ENCODE results near the gene TKT.
A peak's percentile ranks its signal among the peaks of the same experiment; 100 is the strongest.

Gene TKT

DNA sequence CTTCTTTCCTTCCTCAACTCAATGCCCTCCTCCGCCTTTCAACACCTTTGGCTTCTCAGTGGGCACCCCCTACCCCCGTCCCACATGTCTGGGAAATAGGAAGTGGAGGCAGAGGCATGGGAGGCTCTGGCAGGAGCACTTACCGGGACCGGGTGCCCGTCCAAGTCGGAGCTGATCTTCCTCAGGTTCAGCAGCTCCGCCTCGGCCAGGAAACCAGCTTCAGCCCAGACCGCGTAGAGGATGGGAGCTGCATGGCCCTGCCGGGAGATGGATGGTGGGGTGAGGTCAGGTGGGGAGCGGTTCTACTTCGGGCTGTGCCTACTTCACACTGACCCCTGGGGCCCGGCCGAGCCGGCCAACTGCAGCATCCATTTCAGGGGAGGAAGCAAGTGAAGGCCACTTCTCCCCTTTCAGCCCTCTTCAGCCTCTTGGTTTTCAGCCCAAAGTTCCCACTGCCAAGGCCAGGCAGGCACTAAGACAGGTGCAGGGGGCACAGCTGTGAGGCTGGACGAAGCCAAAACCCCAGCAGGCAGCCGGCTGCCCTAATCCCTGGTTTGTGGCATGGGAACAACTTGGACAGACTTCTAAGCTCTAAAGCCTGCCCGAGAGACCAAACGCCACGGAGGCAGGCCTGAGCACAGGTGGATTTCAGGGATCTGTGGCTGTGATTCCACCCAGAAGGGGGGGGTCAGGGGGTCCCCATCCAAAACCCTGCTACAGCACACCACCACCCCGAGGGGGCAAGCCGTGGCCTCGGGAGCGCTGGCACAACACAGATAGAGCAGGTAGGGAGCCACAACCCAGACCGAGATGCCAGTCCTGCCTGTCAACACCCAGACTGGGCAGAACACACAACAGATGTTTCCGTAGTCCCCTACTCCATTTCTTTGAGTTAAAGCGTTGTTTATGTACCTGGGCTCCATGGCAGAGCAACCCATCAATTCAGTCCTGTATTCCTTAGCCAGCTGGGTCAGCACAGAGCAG, 14.5 kb downstream of the TKT start:
- TF ChIP-seq, protein P1, sequence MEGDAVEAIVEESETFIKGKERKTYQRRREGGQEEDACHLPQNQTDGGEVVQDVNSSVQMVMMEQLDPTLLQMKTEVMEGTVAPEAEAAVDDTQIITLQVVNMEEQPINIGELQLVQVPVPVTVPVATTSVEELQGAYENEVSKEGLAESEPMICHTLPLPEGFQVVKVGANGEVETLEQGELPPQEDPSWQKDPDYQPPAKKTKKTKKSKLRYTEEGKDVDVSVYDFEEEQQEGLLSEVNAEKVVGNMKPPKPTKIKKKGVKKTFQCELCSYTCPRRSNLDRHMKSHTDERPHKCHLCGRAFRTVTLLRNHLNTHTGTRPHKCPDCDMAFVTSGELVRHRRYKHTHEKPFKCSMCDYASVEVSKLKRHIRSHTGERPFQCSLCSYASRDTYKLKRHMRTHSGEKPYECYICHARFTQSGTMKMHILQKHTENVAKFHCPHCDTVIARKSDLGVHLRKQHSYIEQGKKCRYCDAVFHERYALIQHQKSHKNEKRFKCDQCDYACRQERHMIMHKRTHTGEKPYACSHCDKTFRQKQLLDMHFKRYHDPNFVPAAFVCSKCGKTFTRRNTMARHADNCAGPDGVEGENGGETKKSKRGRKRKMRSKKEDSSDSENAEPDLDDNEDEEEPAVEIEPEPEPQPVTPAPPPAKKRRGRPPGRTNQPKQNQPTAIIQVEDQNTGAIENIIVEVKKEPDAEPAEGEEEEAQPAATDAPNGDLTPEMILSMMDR (IDR thresholded peaks at IDR 0.05; ENCODE audit: unreplicated experiment in 3 of 3): no peak
- no peak overlapping the region for H3K27ac Mint-ChIP-seq
- no peaks in the 10 kb centered on the region for H3K27me3 Mint-ChIP-seq (ENCODE audit: low read depth)
- H3K36me3 Mint-ChIP-seq (ENCODE audit: low read depth): peaks cover 30% of the 10 kb centered on the region
- no peak overlapping the region for H3K4me3 Mint-ChIP-seq
- no peaks in the 10 kb centered on the region for H3K9me3 Mint-ChIP-seq
- H3K4me1 Mint-ChIP-seq: peaks cover 43% of the 10 kb centered on the region

DNA sequence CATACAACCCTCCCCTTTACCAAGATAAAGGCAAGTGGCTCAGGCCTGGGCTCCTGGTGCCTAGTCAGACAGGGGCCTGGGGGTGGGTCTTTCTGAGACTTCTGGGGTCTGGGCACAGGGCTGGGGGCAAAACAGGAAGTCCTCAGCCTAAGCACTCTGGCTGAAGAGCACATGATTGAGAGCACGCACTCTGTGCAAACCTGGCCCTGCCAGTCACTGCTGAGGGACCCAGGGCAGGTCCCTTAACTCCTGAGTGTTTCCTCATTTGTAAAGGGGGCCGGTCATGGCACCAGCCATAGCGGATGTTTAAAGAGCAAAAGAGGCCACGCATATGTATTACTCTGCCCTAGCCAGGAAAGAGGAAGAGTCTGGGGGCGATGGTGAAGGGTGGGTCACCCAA, 16.0 kb downstream of the TKT start:
- H3K36me3 Mint-ChIP-seq (ENCODE audit: low read depth): peaks cover 29% of the 10 kb centered on the region
- TF ChIP-seq, protein P1 (IDR thresholded peaks at IDR 0.05; ENCODE audit: unreplicated experiment in 3 of 3): no peak

DNA sequence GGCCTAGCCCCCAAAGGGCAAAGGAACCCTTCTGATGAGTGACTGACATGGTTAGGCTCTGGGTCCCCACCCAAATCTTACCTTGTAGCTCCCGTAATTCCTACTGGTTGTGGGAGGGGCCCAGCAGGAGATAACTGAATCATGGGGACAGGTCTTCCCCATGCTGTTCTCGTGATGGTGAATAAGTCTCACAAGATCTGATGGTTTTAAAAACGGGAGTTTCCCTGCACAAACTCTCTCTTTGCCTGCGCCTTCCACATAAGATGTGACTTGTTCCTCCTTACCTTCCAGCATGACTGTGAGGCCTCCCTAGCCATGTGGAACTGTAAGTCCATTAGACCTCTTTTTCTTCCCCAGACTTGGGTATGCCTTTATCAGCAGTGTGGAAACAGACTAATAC, 16.9 kb downstream of the TKT start:
- peak overlapping the region; percentile 75 to 91 (median 80) for H3K27ac Mint-ChIP-seq
- TF ChIP-seq, protein P1 (IDR thresholded peaks at IDR 0.05; ENCODE audit: unreplicated experiment in 3 of 3): no peak
- H3K9me3 Mint-ChIP-seq: no peaks in the 10 kb centered on the region
- H3K27me3 Mint-ChIP-seq (ENCODE audit: low read depth): no peaks in the 10 kb centered on the region
- peaks cover 44% of the 10 kb centered on the region for H3K4me1 Mint-ChIP-seq
- H3K4me3 Mint-ChIP-seq: no peak overlapping the region
- peaks cover 34% of the 10 kb centered on the region for H3K36me3 Mint-ChIP-seq (ENCODE audit: low read depth)

More for the DNA sequence above, 16.0 kb downstream of the TKT start:
- no peaks in the 10 kb centered on the region for H3K27me3 Mint-ChIP-seq (ENCODE audit: low read depth)
- H3K9me3 Mint-ChIP-seq: no peaks in the 10 kb centered on the region
- H3K27ac Mint-ChIP-seq: peak overlapping the region; percentile 29 to 65 (median 32)
- no peak overlapping the region for H3K4me3 Mint-ChIP-seq
- H3K4me1 Mint-ChIP-seq: peaks cover 48% of the 10 kb centered on the region

DNA sequence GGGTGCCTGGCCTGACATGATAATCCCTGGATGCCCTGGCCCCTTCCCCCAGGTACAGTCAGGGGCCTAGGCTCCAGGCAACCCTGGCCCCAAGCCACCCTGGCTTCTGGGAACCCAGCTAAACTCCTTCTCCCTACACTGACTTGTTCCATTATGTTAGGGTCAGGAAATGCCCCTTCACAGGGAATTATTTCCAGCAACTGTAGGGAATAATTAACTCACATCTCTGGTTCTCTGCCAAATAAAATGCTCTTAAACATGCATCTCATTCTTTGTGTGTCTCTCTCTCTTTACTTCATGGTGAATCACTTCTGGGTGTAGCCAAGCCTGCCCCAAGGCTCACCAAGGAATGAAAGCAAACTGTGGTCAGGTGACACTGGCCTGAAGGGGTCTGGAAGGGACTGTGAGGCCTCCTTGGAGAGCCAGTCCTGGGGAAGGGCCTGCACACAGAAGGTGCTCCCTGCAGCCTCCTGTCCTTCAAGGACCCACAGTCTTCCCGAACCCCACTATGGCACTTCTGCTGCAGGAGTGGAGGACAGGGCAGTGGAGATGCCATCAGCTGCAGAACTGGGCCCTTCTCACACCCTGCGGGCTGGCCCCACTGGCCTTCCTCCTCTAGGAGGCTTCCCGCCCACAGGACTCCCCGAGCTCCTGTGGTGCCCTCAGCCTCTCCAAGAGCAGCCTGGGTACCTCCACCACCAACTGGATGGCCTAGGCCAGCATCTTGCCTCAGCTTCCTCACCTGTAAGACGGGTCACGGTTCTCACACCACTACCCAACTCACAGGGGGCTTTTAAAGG, 17.6 kb downstream of the TKT start:
- Mint-ChIP-seq H3K4me1 (peaks cover 38% of the 10 kb centered on the region), H3K4me3 (no peak overlapping the region), H3K27me3 (ENCODE audit: low read depth) (no peaks in the 10 kb centered on the region), H3K36me3 (ENCODE audit: low read depth) (peaks cover 37% of the 10 kb centered on the region), H3K9me3 (no peaks in the 10 kb centered on the region), H3K27ac (peak overlapping the region; percentile 75 to 86 (median 80))
- TF ChIP-seq, protein P1 (IDR thresholded peaks at IDR 0.05; ENCODE audit: unreplicated experiment in 3 of 3): no peak

DNA sequence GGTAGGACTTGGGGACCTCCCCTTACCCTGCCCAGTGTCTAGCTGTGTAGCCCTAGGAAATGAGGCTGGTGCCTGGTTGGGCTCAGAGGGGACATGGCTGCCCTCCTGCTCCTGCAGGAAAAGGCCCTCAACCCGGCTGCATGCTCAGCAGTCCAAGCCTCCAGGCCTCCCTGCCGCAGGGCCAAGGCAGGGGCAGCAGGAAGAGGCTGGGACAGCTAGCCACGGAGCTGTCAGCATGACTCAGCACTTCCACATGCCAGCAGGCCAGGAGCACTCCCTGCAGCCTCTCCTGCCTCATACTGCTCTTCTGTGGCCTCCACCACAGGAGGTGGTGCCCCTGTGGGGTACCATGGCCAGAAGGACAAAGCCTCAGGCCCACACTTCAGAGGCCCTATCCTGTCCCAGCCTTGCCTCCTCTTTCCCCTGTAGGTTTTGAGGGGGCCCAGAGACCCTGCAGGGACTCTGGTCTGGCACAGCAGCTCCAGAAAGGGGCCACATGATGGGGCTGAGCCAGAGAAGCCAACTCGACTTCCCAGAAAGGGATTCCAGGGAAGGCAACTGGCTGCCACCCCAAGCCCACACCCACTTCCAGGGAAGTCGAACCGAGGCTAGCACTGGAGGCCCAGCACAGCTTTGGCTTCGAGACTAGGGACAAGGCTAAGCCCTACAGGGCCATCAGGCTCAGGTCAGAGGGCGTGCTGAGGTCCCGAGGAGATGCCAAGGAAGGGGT, 19.5 kb downstream of the TKT start:
- Mint-ChIP-seq H3K27ac (peak overlapping the region; percentile 71 to 85 (median 75)), H3K36me3 (ENCODE audit: low read depth) (peaks cover 42% of the 10 kb centered on the region), H3K4me3 (no peak overlapping the region), H3K4me1 (peaks cover 25% of the 10 kb centered on the region), H3K27me3 (ENCODE audit: low read depth) (no peaks in the 10 kb centered on the region), H3K9me3 (no peaks in the 10 kb centered on the region)
- TF ChIP-seq, protein P1 (IDR thresholded peaks at IDR 0.05; ENCODE audit: unreplicated experiment in 3 of 3): no peak

Measured in nephron (organoid).